NCI-H345 treated with DMSO at 0.1 percent for 48 hours (cell line): Measurements from ENCODE around the gene DAP3.
"Not testable (repeated sequence)": the region's sequence is repeated elsewhere in the genome, so short reads cannot be mapped to it uniquely, and the experiment has no call there.

ENCODE experiments used
- DNase-seq: peaks from one replicate; lab custom pipeline; 2025; ENCODE audit not compliant: unreplicated experiment; lab: John Stamatoyannopoulos, UW

DAP3 gene

GRCh38 chr1:155767399-155767989, 78.6 kb downstream of the DAP3 start:
- DNase-seq, result not testable (repeated sequence)

GRCh38 chr1:155769257-155769656, 80.4 kb downstream of the DAP3 start:
- DNase-seq, result no peak

GRCh38 chr1:155773221-155773620, 84.3 kb downstream of the DAP3 start:
- no peak for DNase-seq

GRCh38 chr1:155776414-155776813, 87.5 kb downstream of the DAP3 start:
- DNase-seq, result no peak

- DNase-seq, result no peak
Measured at GRCh38 chr1:155777582-155777981, 88.7 kb downstream of the DAP3 start.
